B cell (primary cell): Measurements from ENCODE around the gene PLPPR3.

Experiments
- EZH2 ChIP-seq: IDR thresholded peaks from 2 replicates; pipeline ENCODE4 v1.6.1; 2012; ENCODE audit warnings: borderline replicate concordance, low read depth, mild to moderate bottlenecking, moderate library complexity, low read length; ENCODE audit not compliant: insufficient read depth, poor library complexity, severe bottlenecking
- TF ChIP-seq, protein P1 (sequence below): fragments of 200-600 bp; IDR thresholded peaks from one replicate; pipeline ENCODE4 v1.8.0; 2022; ENCODE audit warnings: antibody characterized with exemption, mild to moderate bottlenecking

GRCh38 chr19:792306-792885, 29.4 kb downstream of the PLPPR3 start:
- TF ChIP-seq, protein P1, sequence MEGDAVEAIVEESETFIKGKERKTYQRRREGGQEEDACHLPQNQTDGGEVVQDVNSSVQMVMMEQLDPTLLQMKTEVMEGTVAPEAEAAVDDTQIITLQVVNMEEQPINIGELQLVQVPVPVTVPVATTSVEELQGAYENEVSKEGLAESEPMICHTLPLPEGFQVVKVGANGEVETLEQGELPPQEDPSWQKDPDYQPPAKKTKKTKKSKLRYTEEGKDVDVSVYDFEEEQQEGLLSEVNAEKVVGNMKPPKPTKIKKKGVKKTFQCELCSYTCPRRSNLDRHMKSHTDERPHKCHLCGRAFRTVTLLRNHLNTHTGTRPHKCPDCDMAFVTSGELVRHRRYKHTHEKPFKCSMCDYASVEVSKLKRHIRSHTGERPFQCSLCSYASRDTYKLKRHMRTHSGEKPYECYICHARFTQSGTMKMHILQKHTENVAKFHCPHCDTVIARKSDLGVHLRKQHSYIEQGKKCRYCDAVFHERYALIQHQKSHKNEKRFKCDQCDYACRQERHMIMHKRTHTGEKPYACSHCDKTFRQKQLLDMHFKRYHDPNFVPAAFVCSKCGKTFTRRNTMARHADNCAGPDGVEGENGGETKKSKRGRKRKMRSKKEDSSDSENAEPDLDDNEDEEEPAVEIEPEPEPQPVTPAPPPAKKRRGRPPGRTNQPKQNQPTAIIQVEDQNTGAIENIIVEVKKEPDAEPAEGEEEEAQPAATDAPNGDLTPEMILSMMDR = no peak
- no peak for TF ChIP-seq EZH2
